Measurements from ENCODE around the gene MYO15A. TPM values are rescaled to one million over a fixed set of nuclear protein-coding genes. Genes with fewer than 3 reads are reported as not detected.

The MYO15A gene
- total and polyA plus RNA-seq, 2 donors (not counting 1 experiment from before 2014, with no cell fraction given), result 0.42 to 2.0 TPM

DNA sequence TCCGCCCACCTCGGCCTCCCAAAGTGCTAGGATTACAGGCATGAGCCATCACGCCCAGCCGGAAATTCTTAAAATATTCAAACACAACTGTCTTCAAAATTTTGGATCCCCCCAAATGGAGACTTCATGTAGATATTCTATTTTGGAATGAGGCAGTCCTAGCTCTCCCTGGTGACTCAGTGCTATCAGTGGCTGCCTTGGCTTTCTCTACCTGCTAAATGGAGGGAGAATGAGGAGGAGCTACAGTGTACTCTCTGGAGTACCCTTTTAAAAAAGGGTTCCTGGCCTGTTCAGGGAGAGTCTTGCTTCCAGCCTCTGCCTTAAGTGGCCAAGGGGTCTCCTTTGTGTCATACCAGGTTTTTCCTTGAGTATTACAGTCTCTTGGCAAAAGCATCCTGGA is 85.8 kb downstream of the MYO15A start:
- Histone ChIP-seq H4K20me1 (ENCODE audit: control insufficient read depth, extremely low read depth, insufficient read depth, low read length) (no peaks in the 10 kb centered on the region), H3K4me1 (ENCODE audit: control insufficient read depth, extremely low read depth, insufficient read depth, low read length) (peaks cover 3% of the 10 kb centered on the region), H2AFZ (ENCODE audit: low read length) (no peak overlapping the region), H3K79me2 (ENCODE audit: control insufficient read depth, insufficient read depth, low read length) (peaks cover 77% of the 10 kb centered on the region), H3K27ac (ENCODE audit: insufficient read depth, low read length) (no peak overlapping the region), H3K9me3 (ENCODE audit: control insufficient read depth, insufficient read depth, low read depth, low read length) (no peaks in the 10 kb centered on the region), H3K27me3 (ENCODE audit: control insufficient read depth, insufficient read depth, low read length) (no peaks in the 10 kb centered on the region), H3K36me3 (ENCODE audit: control insufficient read depth, insufficient read depth, low read length) (peaks cover 20% of the 10 kb centered on the region), H3K4me3 (replicated peaks in 1 of 4; ENCODE audit: control extremely low read depth in 1 of 4, insufficient read depth in 1 of 4, low read depth in 3 of 4, low read length in 4 of 4) (no peak overlapping the region), H3K4me2 (ENCODE audit: extremely low read depth, insufficient read depth, low read length) (no peak overlapping the region), H3K9ac (ENCODE audit: insufficient read depth, low read length) (no peak overlapping the region)
- DNase-seq (ENCODE audit: low read depth in 2 of 2), result no peak
- TF ChIP-seq EZH2 (IDR thresholded peaks at IDR 0.05; ENCODE audit: low read length, missing control alignments) (no peak), CTCF (conservative IDR thresholded peaks at IDR 0.05 in 1 of 2, IDR thresholded peaks at IDR 0.05 in 1 of 2; ENCODE audit: low read depth in 1 of 2, low read length in 2 of 2) (no peak)

GRCh38 chr17:18194804-18195203 is 86.2 kb downstream of the MYO15A start:
- Histone ChIP-seq H3K27me3 (ENCODE audit: control insufficient read depth, insufficient read depth, low read length) (no peaks in the 10 kb centered on the region), H3K36me3 (ENCODE audit: control insufficient read depth, insufficient read depth, low read length) (peaks cover 20% of the 10 kb centered on the region), H3K4me3 (replicated peaks in 1 of 4; ENCODE audit: control extremely low read depth in 1 of 4, insufficient read depth in 1 of 4, low read depth in 3 of 4, low read length in 4 of 4) (no peak overlapping the region), H3K27ac (ENCODE audit: insufficient read depth, low read length) (no peak overlapping the region), H4K20me1 (ENCODE audit: control insufficient read depth, extremely low read depth, insufficient read depth, low read length) (no peaks in the 10 kb centered on the region), H2AFZ (ENCODE audit: low read length) (no peak overlapping the region), H3K9ac (ENCODE audit: insufficient read depth, low read length) (no peak overlapping the region), H3K79me2 (ENCODE audit: control insufficient read depth, insufficient read depth, low read length) (peaks cover 76% of the 10 kb centered on the region), H3K4me1 (ENCODE audit: control insufficient read depth, extremely low read depth, insufficient read depth, low read length) (peaks cover 2% of the 10 kb centered on the region), H3K9me3 (ENCODE audit: control insufficient read depth, insufficient read depth, low read depth, low read length) (no peaks in the 10 kb centered on the region), H3K4me2 (ENCODE audit: extremely low read depth, insufficient read depth, low read length) (no peak overlapping the region)
- DNase-seq (ENCODE audit: low read depth in 2 of 2), result no peak
- no peak for TF ChIP-seq CTCF (conservative IDR thresholded peaks at IDR 0.05 in 1 of 2, IDR thresholded peaks at IDR 0.05 in 1 of 2; ENCODE audit: low read depth in 1 of 2, low read length in 2 of 2)
- no peak for TF ChIP-seq EZH2 (IDR thresholded peaks at IDR 0.05; ENCODE audit: low read length, missing control alignments)

DNA sequence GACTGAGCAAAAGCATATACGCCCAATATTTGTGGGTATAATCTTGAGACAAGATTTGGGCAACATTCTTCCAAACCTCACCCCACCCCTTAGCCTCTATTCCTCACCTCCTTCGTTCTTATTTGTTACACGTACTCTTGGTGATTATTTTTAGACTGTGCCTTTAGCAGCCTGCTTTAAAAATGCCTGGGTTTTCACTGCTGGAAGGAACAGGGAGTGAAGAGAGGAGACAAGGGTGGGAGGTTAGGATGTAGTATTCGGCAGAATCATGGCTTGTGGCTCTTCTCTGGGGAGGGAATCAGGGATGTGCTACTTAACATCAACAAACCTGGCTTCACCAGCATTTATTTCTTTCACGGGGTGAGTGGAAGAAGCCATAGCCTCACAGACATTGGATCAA is 86.7 kb downstream of the MYO15A start:
- Histone ChIP-seq H2AFZ (ENCODE audit: low read length) (no peak overlapping the region), H3K27me3 (ENCODE audit: control insufficient read depth, insufficient read depth, low read length) (no peaks in the 10 kb centered on the region), H3K27ac (ENCODE audit: insufficient read depth, low read length) (no peak overlapping the region), H3K36me3 (ENCODE audit: control insufficient read depth, insufficient read depth, low read length) (peaks cover 20% of the 10 kb centered on the region), H3K4me1 (ENCODE audit: control insufficient read depth, extremely low read depth, insufficient read depth, low read length) (no peaks in the 10 kb centered on the region), H3K4me2 (ENCODE audit: extremely low read depth, insufficient read depth, low read length) (no peak overlapping the region), H4K20me1 (ENCODE audit: control insufficient read depth, extremely low read depth, insufficient read depth, low read length) (no peaks in the 10 kb centered on the region), H3K9ac (ENCODE audit: insufficient read depth, low read length) (no peak overlapping the region), H3K79me2 (ENCODE audit: control insufficient read depth, insufficient read depth, low read length) (peaks cover 73% of the 10 kb centered on the region), H3K4me3 (replicated peaks in 1 of 4; ENCODE audit: control extremely low read depth in 1 of 4, insufficient read depth in 1 of 4, low read depth in 3 of 4, low read length in 4 of 4) (no peak overlapping the region), H3K9me3 (ENCODE audit: control insufficient read depth, insufficient read depth, low read depth, low read length) (no peaks in the 10 kb centered on the region)
- TF ChIP-seq EZH2 (IDR thresholded peaks at IDR 0.05; ENCODE audit: low read length, missing control alignments) (no peak), CTCF (conservative IDR thresholded peaks at IDR 0.05 in 1 of 2, IDR thresholded peaks at IDR 0.05 in 1 of 2; ENCODE audit: low read depth in 1 of 2, low read length in 2 of 2) (no peak)
- no peak for DNase-seq (ENCODE audit: low read depth in 2 of 2)
